Upper lobe of left lung (tissue), 4 donors: ENCODE results near the gene SPATA6L.

Experiments used
- POLR2A ChIP-seq, 4 donors: fragments of 450-650 bp; IDR thresholded peaks; one replicate each; pipeline ENCODE4 v1.5.1; 2016 to 2017; ENCODE audit warnings: antibody characterized with exemption in 4 of 4, mild to moderate bottlenecking in 2 of 4
- POLR2AphosphoS5 ChIP-seq, 2 donors: sonication (generic); formaldehyde crosslinking; IDR thresholded peaks; one replicate each; pipeline ENCODE4 v1.5.1; 2017; ENCODE audit warnings: antibody characterized with exemption in 2 of 2
- TF ChIP-seq, protein P1 (sequence below), 6 experiments: fragments of 450-650 bp in 4 of 6; fragments of 200-600 bp in 2 of 6; sonication (generic) in 2 of 6; IDR thresholded peaks; one replicate each; pipeline ENCODE4 v1.5.1; 2016 to 2019; ENCODE audit warnings: antibody characterized with exemption in 6 of 6

DNA sequence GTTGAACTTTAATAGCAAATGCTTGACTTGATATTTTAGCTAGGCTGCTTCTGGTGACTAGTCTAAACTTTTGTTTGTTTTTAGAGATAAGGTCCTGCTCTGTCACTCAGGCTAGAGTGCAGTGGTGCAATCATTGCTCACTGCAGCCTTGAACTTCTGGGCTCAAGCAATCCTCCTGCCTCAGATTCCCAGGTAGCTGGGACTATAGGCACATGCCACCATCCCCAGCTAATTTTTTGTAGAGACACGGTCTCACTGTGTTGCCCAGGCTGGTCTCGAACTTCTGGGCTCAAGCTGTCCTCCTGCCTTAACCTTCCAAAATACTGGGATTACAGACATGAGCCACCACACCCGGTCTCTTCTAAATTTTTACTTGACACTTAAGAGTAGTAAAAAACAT lies 33.8 kb upstream of the SPATA6L start:
- no peak for TF ChIP-seq POLR2AphosphoS5 (IDR thresholded peaks at IDR 0.05)
- TF ChIP-seq, protein P1, sequence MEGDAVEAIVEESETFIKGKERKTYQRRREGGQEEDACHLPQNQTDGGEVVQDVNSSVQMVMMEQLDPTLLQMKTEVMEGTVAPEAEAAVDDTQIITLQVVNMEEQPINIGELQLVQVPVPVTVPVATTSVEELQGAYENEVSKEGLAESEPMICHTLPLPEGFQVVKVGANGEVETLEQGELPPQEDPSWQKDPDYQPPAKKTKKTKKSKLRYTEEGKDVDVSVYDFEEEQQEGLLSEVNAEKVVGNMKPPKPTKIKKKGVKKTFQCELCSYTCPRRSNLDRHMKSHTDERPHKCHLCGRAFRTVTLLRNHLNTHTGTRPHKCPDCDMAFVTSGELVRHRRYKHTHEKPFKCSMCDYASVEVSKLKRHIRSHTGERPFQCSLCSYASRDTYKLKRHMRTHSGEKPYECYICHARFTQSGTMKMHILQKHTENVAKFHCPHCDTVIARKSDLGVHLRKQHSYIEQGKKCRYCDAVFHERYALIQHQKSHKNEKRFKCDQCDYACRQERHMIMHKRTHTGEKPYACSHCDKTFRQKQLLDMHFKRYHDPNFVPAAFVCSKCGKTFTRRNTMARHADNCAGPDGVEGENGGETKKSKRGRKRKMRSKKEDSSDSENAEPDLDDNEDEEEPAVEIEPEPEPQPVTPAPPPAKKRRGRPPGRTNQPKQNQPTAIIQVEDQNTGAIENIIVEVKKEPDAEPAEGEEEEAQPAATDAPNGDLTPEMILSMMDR (IDR thresholded peaks at IDR 0.05), result no peak
- TF ChIP-seq POLR2A (IDR thresholded peaks at IDR 0.05), result no peak
